Activated naive CD8-positive, alpha-beta T cell (primary cell): ENCODE results near the gene COL6A2.

Source experiments
- H3K27ac Mint-ChIP-seq: one replicate; pipeline ENCODE4 v1.8.0; 2021; ENCODE audit warnings: mixed read lengths
- H3K27me3 Mint-ChIP-seq: one replicate; pipeline ENCODE4 v1.8.0; 2021; ENCODE audit warnings: mixed read lengths
- H3K36me3 Mint-ChIP-seq: one replicate; pipeline ENCODE4 v1.8.0; 2021; ENCODE audit warnings: mixed read lengths
- H3K4me1 Mint-ChIP-seq: one replicate; pipeline ENCODE4 v1.8.0; 2021; ENCODE audit warnings: low read depth, mixed read lengths
- H3K4me3 Mint-ChIP-seq: one replicate; pipeline ENCODE4 v1.8.0; 2021; ENCODE audit warnings: mild to moderate bottlenecking, mixed read lengths
- H3K9me3 Mint-ChIP-seq: one replicate; pipeline ENCODE4 v1.8.0; 2021; ENCODE audit warnings: low read depth, mixed read lengths

The COL6A2 gene

GRCh38 chr21:46127239-46128105 is 29.6 kb downstream of the COL6A2 start:
- Mint-ChIP-seq H3K27me3 (no peaks in the 10 kb centered on the region), H3K36me3 (peaks cover 2% of the 10 kb centered on the region), H3K27ac (no peak overlapping the region), H3K4me1 (no peaks in the 10 kb centered on the region), H3K9me3 (no peaks in the 10 kb centered on the region), H3K4me3 (no peak overlapping the region)

- H3K4me3 Mint-ChIP-seq: no peak overlapping the region
- no peak overlapping the region for H3K27ac Mint-ChIP-seq
- no peaks in the 10 kb centered on the region for H3K9me3 Mint-ChIP-seq
- H3K27me3 Mint-ChIP-seq: no peaks in the 10 kb centered on the region
- H3K4me1 Mint-ChIP-seq: no peaks in the 10 kb centered on the region
- H3K36me3 Mint-ChIP-seq: peaks cover 2% of the 10 kb centered on the region
Observed at GRCh38 chr21:46128106-46128932, 30.4 kb downstream of the COL6A2 start.

- H3K27ac Mint-ChIP-seq: no peak overlapping the region
- no peaks in the 10 kb centered on the region for H3K36me3 Mint-ChIP-seq
- H3K9me3 Mint-ChIP-seq: no peaks in the 10 kb centered on the region
- H3K4me1 Mint-ChIP-seq: no peaks in the 10 kb centered on the region
- H3K4me3 Mint-ChIP-seq: no peak overlapping the region
- H3K27me3 Mint-ChIP-seq: no peaks in the 10 kb centered on the region
Observed at GRCh38 chr21:46128933-46129571, 31.1 kb downstream of the COL6A2 start.

GRCh38 chr21:46129846-46130651 is 32.1 kb downstream of the COL6A2 start:
- H3K27me3 Mint-ChIP-seq: no peaks in the 10 kb centered on the region
- no peak overlapping the region for H3K4me3 Mint-ChIP-seq
- H3K27ac Mint-ChIP-seq: no peak overlapping the region
- H3K4me1 Mint-ChIP-seq: no peaks in the 10 kb centered on the region
- H3K9me3 Mint-ChIP-seq: no peaks in the 10 kb centered on the region
- H3K36me3 Mint-ChIP-seq: no peaks in the 10 kb centered on the region

- Mint-ChIP-seq H3K4me3 (no peak overlapping the region), H3K27me3 (peaks cover 2% of the 10 kb centered on the region), H3K9me3 (no peaks in the 10 kb centered on the region), H3K4me1 (no peaks in the 10 kb centered on the region), H3K36me3 (no peaks in the 10 kb centered on the region), H3K27ac (no peak overlapping the region)
Observed at GRCh38 chr21:46130831-46131587, 33.1 kb downstream of the COL6A2 start.

- H3K27ac Mint-ChIP-seq: no peak overlapping the region
- no peaks in the 10 kb centered on the region for H3K4me1 Mint-ChIP-seq
- no peak overlapping the region for H3K4me3 Mint-ChIP-seq
- no peaks in the 10 kb centered on the region for H3K36me3 Mint-ChIP-seq
- H3K9me3 Mint-ChIP-seq: no peaks in the 10 kb centered on the region
- H3K27me3 Mint-ChIP-seq: peaks cover 2% of the 10 kb centered on the region
Observed at GRCh38 chr21:46131588-46131837, 33.6 kb downstream of the COL6A2 start.

- Mint-ChIP-seq H3K9me3 (no peaks in the 10 kb centered on the region), H3K36me3 (no peaks in the 10 kb centered on the region), H3K27ac (no peak overlapping the region), H3K4me1 (no peaks in the 10 kb centered on the region), H3K27me3 (peaks cover 2% of the 10 kb centered on the region), H3K4me3 (no peak overlapping the region)
Observed at GRCh38 chr21:46131838-46132651, 34.1 kb downstream of the COL6A2 start.

GRCh38 chr21:46135782-46136395 is 38.0 kb downstream of the COL6A2 start:
- Mint-ChIP-seq H3K27ac (no peak overlapping the region), H3K4me1 (no peaks in the 10 kb centered on the region), H3K36me3 (no peaks in the 10 kb centered on the region), H3K27me3 (peaks cover 2% of the 10 kb centered on the region), H3K9me3 (no peaks in the 10 kb centered on the region), H3K4me3 (no peak overlapping the region)

GRCh38 chr21:46136739-46137349 is 38.9 kb downstream of the COL6A2 start:
- no peak overlapping the region for H3K27ac Mint-ChIP-seq
- H3K36me3 Mint-ChIP-seq: no peaks in the 10 kb centered on the region
- peaks cover 2% of the 10 kb centered on the region for H3K27me3 Mint-ChIP-seq
- no peaks in the 10 kb centered on the region for H3K9me3 Mint-ChIP-seq
- peaks cover 1% of the 10 kb centered on the region for H3K4me1 Mint-ChIP-seq
- no peak overlapping the region for H3K4me3 Mint-ChIP-seq

- Mint-ChIP-seq H3K36me3 (no peaks in the 10 kb centered on the region), H3K4me1 (peaks cover 4% of the 10 kb centered on the region), H3K27ac (no peak overlapping the region), H3K9me3 (no peaks in the 10 kb centered on the region), H3K27me3 (peaks cover 2% of the 10 kb centered on the region), H3K4me3 (no peak overlapping the region)
Observed at GRCh38 chr21:46137908-46138307, 40.0 kb downstream of the COL6A2 start.

- no peaks in the 10 kb centered on the region for H3K9me3 Mint-ChIP-seq
- no peak overlapping the region for H3K4me3 Mint-ChIP-seq
- peaks cover 5% of the 10 kb centered on the region for H3K4me1 Mint-ChIP-seq
Observed at GRCh38 chr21:46138383-46138970, 40.6 kb downstream of the COL6A2 start.

GRCh38 chr21:46139686-46140085 is 41.8 kb downstream of the COL6A2 start:
- Mint-ChIP-seq H3K27ac (no peak overlapping the region), H3K4me3 (no peak overlapping the region), H3K27me3 (peaks cover 2% of the 10 kb centered on the region), H3K36me3 (no peaks in the 10 kb centered on the region), H3K4me1 (peaks cover 13% of the 10 kb centered on the region), H3K9me3 (no peaks in the 10 kb centered on the region)

More at GRCh38 chr21:46138383-46138970, 40.6 kb downstream of the COL6A2 start:
- H3K27me3 Mint-ChIP-seq: peaks cover 2% of the 10 kb centered on the region
- H3K27ac Mint-ChIP-seq: no peak overlapping the region
- no peaks in the 10 kb centered on the region for H3K36me3 Mint-ChIP-seq
